GM12873 (cell line): Measurements from ENCODE around the gene FCHSD2.

Experiments
- TF ChIP-seq, protein P1 (sequence below): IDR thresholded peaks from 2 replicates; pipeline ENCODE4 v1.5.1; 2012; ENCODE audit warnings: low read depth, mild to moderate bottlenecking, moderate library complexity, low read length, control low read depth; ENCODE audit not compliant: insufficient read depth; ENCODE audit errors: missing control alignments

Gene FCHSD2

DNA sequence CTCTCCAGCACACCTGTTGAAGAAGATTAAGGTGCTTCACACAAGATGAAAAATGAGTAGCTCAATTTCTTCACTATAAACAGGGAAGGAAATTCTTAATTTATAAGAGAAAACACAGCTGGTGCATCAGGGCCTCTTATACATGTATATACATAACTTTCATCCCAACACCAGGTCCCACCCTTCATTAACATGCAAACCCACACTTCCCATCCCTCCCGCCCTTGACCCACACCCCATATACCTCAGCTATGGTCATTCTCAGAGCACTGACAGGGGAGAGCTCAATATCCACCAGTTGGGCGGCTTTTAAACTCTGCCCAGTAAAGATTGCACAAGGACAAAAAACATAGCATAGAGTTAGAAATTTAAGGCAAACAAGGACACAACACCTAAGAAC is 242.1 kb downstream of the FCHSD2 start:
- TF ChIP-seq, protein P1, sequence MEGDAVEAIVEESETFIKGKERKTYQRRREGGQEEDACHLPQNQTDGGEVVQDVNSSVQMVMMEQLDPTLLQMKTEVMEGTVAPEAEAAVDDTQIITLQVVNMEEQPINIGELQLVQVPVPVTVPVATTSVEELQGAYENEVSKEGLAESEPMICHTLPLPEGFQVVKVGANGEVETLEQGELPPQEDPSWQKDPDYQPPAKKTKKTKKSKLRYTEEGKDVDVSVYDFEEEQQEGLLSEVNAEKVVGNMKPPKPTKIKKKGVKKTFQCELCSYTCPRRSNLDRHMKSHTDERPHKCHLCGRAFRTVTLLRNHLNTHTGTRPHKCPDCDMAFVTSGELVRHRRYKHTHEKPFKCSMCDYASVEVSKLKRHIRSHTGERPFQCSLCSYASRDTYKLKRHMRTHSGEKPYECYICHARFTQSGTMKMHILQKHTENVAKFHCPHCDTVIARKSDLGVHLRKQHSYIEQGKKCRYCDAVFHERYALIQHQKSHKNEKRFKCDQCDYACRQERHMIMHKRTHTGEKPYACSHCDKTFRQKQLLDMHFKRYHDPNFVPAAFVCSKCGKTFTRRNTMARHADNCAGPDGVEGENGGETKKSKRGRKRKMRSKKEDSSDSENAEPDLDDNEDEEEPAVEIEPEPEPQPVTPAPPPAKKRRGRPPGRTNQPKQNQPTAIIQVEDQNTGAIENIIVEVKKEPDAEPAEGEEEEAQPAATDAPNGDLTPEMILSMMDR: no peak

DNA sequence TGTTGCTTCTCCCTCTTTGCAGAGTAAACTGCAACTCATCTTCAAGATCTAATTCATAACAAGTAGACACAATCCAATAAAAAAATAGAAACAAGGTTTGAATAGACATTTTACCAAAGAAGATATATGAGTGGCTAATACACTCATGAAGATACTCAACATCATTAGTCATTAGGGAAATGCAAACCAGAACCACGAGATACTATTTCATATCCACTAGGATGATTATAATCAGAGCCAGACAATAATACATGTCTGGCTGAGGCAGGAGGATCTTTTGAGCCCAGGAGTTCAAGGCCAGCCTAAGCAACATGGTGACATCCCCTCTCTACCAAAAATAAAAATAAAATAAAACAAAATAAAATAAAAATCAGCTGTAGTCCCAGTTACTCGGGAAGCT is 242.9 kb downstream of the FCHSD2 start:
- TF ChIP-seq, protein P1: no peak

DNA sequence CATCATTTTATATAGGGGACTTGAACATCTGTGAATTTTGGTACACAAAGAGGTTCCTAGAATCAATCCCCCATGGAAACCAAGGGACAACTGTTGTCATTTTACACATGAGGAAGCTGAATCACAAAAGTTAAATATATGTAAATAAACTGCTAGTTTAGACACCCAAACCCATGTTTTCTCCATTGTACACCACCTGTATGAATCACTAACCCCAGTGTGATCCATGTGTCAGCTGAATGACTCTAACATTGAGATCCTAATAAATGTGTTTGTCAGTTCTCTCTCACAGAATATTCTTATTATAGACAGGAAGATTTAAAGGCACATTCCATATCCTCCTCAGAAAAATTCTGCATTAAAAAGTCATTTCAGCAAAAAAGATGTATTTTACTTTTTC is 244.6 kb downstream of the FCHSD2 start:
- TF ChIP-seq, protein P1: no peak

DNA sequence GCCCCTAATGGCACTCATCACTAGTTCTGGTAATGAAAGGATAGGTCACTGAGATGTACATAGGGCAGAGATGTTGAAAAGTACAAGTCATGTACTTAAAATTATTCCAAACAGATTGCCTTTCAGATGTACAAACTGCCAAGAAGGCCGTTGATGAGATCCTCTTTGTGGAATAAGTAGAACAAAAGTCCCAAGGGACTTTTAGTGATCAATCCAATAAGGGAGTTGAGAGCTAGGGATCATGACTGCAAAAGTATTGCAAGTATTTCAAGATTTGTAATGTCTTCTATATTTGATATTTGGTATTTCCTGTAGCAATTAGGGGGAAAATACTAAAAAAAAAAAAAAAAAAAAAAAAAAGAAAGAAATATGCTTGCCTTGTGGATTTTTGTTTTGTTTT is 245.7 kb downstream of the FCHSD2 start:
- TF ChIP-seq, protein P1: no peak

DNA sequence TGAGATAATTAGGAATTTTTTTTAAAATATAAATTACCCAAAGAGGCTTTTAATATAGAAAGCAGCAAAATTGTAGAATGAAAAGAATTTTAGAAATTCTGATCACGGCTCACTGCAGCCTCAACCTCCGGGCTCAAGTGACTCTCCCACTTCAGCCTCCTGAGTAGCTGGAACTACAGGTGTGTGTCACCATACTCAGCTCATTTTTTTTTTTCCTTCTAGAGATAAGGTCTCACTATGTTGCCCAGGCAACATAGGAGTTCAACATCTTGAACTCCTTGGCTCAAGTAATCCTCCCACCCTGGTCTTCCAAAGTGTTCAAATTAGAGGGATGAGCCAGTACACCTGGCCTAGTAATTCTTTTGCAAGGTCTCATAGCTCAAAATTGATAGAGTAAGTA is 251.2 kb downstream of the FCHSD2 start:
- TF ChIP-seq, protein P1: no peak

DNA sequence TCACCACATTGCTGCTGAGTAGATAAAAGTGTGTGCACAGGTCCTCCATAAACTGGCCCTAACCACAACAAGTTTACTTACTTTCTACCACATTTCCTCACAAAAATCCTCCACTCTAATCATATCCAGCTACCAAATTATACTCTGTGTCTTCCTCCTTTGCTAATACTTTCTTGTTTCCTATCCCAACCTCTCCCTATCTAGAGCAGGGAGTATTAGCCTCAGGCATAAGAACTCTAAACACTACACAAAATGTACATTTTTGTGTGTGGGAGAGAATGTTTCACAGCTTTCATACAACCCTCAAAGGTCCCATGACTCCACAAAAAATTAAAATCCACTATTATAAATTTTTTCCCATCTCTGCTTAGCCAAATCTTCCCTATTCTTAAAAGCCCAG is 255.5 kb downstream of the FCHSD2 start:
- TF ChIP-seq, protein P1: no peak

DNA sequence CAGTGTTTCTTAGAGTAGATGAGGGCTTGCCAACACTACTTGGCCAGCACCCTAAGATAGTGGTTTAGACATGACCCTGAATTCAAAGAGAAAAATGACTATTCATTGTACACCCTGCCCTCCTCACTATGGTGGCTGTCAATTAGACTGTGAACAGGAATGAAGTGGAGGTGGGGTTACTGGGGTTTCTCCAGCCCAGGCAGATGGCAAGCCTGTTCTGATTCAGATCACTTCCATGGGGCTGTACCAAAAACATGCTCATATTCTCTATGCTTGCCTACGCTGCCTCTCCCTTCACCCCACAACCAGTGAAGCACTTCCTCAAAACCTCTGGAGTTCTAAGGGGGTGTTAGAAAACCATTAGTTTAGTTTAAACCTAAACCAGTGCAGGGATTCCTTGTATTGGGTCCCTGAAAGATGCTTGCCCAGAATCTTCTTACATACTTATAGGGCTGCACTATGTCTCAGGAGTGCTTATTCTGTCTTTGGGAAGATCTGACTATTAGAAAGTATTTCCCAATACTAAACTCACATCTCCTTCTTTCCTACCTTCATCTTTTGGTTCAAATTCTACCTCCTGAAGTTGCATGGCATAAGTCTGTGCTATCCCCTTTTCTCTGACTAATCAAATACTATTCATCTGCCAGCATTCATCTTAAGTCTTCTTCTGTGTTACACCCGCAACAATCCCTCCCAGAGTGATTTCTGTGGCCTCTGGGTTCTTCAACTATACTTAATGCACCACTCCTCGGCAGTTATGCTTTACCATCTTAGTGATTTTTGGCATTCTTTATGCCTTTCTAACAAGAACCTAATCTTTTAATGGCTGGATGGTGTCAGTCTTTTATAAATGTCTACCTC is 256.1 kb downstream of the FCHSD2 start:
- TF ChIP-seq, protein P1: no peak
